CD8-positive, alpha-beta memory T cell (primary cell): ENCODE data around the gene GRM4. TPM values are rescaled to one million over a fixed set of nuclear protein-coding genes. Genes with fewer than 3 reads are reported as not detected.

ENCODE experiments used
- CTCF ChIA-PET: fragments of 350-600 bp; sonication (Branson Sonifier 250); formaldehyde crosslinking; loops from one replicate; lab custom pipeline; 2021; ENCODE audit warnings: antibody characterized with exemption; lab: Charles Lee
- POLR2A ChIA-PET: fragments of 350-600 bp; sonication (Branson Sonifier 250); formaldehyde crosslinking; loops from one replicate; lab custom pipeline; 2021; ENCODE audit warnings: antibody characterized with exemption; lab: Charles Lee
- DNase-seq, 5 donors: peaks; one replicate each; pipeline versions ENCODE4 v3.0.0 to v3.0.0-alpha.2; 2020 to 2022; ENCODE audit warnings: mixed read lengths in 1 of 5
- H3K27ac ChIP-seq: one replicate; pipeline ENCODE4 v1.7.0; 2013; ENCODE audit warnings: low read depth, mild to moderate bottlenecking, low read length, moderate library complexity
- H3K27me3 ChIP-seq: 2 replicates; pipeline ENCODE4 v1.7.0; 2013; ENCODE audit warnings: low read length, mild to moderate bottlenecking; ENCODE audit not compliant: insufficient read depth, poor library complexity, severe bottlenecking
- H3K36me3 ChIP-seq: 2 replicates; pipeline ENCODE4 v1.7.0; 2013; ENCODE audit warnings: mild to moderate bottlenecking, low read length, moderate library complexity; ENCODE audit not compliant: insufficient read depth
- H3K4me1 ChIP-seq: 2 replicates; pipeline ENCODE4 v1.7.0; 2013; ENCODE audit warnings: mild to moderate bottlenecking, low read length, moderate library complexity; ENCODE audit not compliant: insufficient read depth
- H3K4me3 ChIP-seq: 2 replicates; pipeline ENCODE4 v1.7.0; 2013; ENCODE audit warnings: mild to moderate bottlenecking, low read length
- H3K9me3 ChIP-seq: 2 replicates; pipeline ENCODE4 v1.7.0; 2013; ENCODE audit warnings: mild to moderate bottlenecking, low read length
- H3K27ac Mint-ChIP-seq, 8 donors: one replicate each; pipeline ENCODE4 v1.8.0; 2020 to 2021; ENCODE audit warnings: mixed read lengths in 8 of 8, mild to moderate bottlenecking in 6 of 8, inconsistent platforms in 3 of 8, moderate library complexity in 3 of 8
- H3K27me3 Mint-ChIP-seq, 2 donors: one replicate each; pipeline ENCODE4 v1.8.0; 2020 to 2021; ENCODE audit warnings: mixed read lengths in 2 of 2, mild to moderate bottlenecking in 1 of 2, moderate library complexity in 1 of 2
- H3K36me3 Mint-ChIP-seq, 3 donors: one replicate each; pipeline ENCODE4 v1.8.0; 2020 to 2021; ENCODE audit warnings: mixed read lengths in 3 of 3, inconsistent platforms in 1 of 3, mild to moderate bottlenecking in 1 of 3
- H3K4me1 Mint-ChIP-seq, 3 donors: one replicate each; pipeline ENCODE4 v1.8.0; 2020 to 2021; ENCODE audit warnings: mixed read lengths in 3 of 3, inconsistent platforms in 1 of 3, mild to moderate bottlenecking in 1 of 3
- H3K4me3 Mint-ChIP-seq, 7 donors: one replicate each; pipeline ENCODE4 v1.8.0; 2020 to 2021; ENCODE audit warnings: mixed read lengths in 7 of 7, mild to moderate bottlenecking in 6 of 7, moderate library complexity in 4 of 7, inconsistent platforms in 2 of 7
- H3K9me3 Mint-ChIP-seq, 5 donors: one replicate each; pipeline ENCODE4 v1.8.0; 2020 to 2022; ENCODE audit warnings: mixed read lengths in 5 of 5, mild to moderate bottlenecking in 3 of 5, moderate library complexity in 2 of 5, inconsistent platforms in 1 of 5
- polyA plus RNA-seq: library from polyadenylated mRNA; unstranded; fragments of 300-500 nt; fragmentation: Illumina TruSeq; gene quantifications from one replicate; pipeline ENCODE4 v1.2.3, GENCODE V29; 2021
- total RNA-seq, 2 experiments: library from RNA; stranded (reverse); gene quantifications; one replicate each; pipeline ENCODE4 v1.2.3, GENCODE V29; 2021

The GRM4 gene
- total and polyA plus RNA-seq, 3 experiments from 2014 or later, result 0.03 TPM; not detected in 2

DNA sequence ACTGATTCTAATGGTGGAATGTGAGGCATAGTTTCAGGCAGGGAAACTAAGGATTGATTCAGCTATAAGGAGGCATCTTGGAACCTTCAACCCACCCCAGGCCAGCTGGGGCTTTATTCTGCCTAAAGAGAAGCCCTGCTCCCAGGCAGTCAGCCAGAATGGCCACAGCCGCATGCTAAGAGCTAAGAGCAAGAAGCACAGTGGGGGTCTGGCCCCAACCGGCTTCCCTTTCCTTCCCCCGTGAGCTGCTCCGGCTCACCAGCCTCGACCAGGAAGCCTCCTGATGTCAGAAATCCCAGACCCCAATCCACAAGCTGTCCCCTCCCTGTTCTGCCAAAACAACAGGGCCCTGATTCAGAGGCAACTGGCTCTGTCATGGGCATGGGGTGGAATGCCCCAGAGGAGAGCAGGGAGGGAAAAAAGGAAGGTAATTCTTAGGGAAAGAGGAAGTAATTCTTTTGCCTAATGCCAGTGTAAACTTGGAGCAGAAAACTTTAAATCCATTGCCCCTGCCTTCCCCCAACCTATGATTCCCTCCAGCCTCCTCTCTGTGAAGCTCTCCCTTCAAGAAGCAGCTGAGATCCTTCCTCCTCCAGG, 6.9 kb downstream of the GRM4 start:
- H3K4me3 Mint-ChIP-seq, result no peak overlapping the region
- Histone ChIP-seq H3K27ac (no peak overlapping the region), H3K36me3 (no peaks in the 10 kb centered on the region), H3K4me1 (peaks cover 16% of the 10 kb centered on the region), H3K9me3 (no peaks in the 10 kb centered on the region), H3K4me3 (no peak overlapping the region), H3K27me3 (peaks cover 54% of the 10 kb centered on the region)
- H3K9me3 Mint-ChIP-seq, result no peaks in the 10 kb centered on the region
- H3K27ac Mint-ChIP-seq, result no peak overlapping the region
- DNase-seq, result no peak
- H3K27me3 Mint-ChIP-seq, result peaks cover 62 to 83% of the 10 kb centered on the region in 2 donors
- peaks cover 4 to 14% (median 6%) of the 10 kb centered on the region in 3 donors for H3K4me1 Mint-ChIP-seq
- ChIA-PET POLR2A (no interaction called here), CTCF (no interaction called here)
- H3K36me3 Mint-ChIP-seq, result no peaks in the 10 kb centered on the region

DNA sequence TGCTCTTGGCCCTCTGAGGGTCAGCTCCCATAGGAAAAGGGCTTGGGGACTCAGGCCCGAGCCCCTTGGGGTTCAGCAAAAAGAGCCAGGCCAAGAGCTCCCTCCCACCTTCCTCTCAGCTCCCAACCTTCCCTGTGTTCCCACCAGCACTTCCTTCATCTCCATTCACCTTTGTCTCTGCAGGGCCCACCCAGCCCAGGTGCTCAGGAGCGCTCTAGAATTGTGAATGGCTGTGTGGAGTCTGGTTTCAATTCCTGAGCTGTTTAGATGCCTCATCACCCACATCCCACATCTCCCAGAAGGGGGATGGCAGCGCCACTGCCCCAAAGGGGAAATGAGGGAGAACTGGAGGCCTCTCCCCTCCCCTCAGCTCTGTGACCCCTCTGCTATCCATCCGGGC, 7.7 kb downstream of the GRM4 start:
- peaks cover 8% of the 10 kb centered on the region for H3K4me1 ChIP-seq

DNA sequence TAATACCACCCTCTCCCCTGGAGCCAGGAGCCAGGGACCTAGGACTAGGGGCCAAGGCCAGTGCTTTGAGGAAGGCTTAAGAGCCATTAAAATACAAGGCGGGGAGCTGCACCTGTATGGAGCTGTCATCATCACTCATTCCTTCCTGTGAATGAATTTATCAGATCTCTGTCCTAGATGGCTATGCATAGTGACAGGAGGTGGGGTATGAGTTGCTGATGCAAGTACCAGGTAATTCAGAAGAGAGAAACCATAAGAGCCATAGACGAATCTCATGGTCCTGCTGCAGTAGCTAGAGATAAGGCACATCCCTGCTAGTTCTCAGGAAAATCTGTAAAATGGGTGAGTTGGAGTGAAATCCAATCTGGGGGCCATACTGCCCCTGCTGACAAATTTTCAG, 10.3 kb downstream of the GRM4 start:
- Histone ChIP-seq H3K9me3 (no peaks in the 10 kb centered on the region), H3K4me1 (no peaks in the 10 kb centered on the region), H3K36me3 (no peaks in the 10 kb centered on the region), H3K4me3 (no peak overlapping the region), H3K27ac (no peak overlapping the region), H3K27me3 (peaks cover 20% of the 10 kb centered on the region)
- Mint-ChIP-seq H3K4me1 (peaks cover 0 to 2% (median 0%) of the 10 kb centered on the region in 3 donors), H3K9me3 (no peaks in the 10 kb centered on the region), H3K27me3 (peaks cover 54 to 85% of the 10 kb centered on the region in 2 donors), H3K36me3 (peaks cover 0 to 3% (median 0%) of the 10 kb centered on the region in 3 donors), H3K27ac (no peak overlapping the region), H3K4me3 (no peak overlapping the region)
- ChIA-PET CTCF (interaction anchor here (0.8 to 1.1 kb wide), 2 partner anchors 8 to 9 kb away, joined by 3 read pairs; no protein-coding TSS in a partner anchor), POLR2A (no interaction called here)
- no peak for DNase-seq

More for the DNA sequence above, 7.7 kb downstream of the GRM4 start:
- Histone ChIP-seq H3K36me3 (no peaks in the 10 kb centered on the region), H3K27me3 (peaks cover 46% of the 10 kb centered on the region), H3K27ac (no peak overlapping the region), H3K4me3 (no peak overlapping the region), H3K9me3 (no peaks in the 10 kb centered on the region)
- H3K9me3 Mint-ChIP-seq, result no peaks in the 10 kb centered on the region
- no peaks in the 10 kb centered on the region for H3K36me3 Mint-ChIP-seq
- ChIA-PET CTCF (interaction anchor here (0.7 kb wide), 1 partner anchor 25 kb away, joined by 3 read pairs; no protein-coding TSS in a partner anchor), POLR2A (no interaction called here)
- peaks cover 60 to 88% of the 10 kb centered on the region in 2 donors for H3K27me3 Mint-ChIP-seq
- H3K4me3 Mint-ChIP-seq, result no peak overlapping the region
- no peak for DNase-seq
- no peak overlapping the region for H3K27ac Mint-ChIP-seq
- peaks cover 3 to 8% (median 4%) of the 10 kb centered on the region in 3 donors for H3K4me1 Mint-ChIP-seq

DNA sequence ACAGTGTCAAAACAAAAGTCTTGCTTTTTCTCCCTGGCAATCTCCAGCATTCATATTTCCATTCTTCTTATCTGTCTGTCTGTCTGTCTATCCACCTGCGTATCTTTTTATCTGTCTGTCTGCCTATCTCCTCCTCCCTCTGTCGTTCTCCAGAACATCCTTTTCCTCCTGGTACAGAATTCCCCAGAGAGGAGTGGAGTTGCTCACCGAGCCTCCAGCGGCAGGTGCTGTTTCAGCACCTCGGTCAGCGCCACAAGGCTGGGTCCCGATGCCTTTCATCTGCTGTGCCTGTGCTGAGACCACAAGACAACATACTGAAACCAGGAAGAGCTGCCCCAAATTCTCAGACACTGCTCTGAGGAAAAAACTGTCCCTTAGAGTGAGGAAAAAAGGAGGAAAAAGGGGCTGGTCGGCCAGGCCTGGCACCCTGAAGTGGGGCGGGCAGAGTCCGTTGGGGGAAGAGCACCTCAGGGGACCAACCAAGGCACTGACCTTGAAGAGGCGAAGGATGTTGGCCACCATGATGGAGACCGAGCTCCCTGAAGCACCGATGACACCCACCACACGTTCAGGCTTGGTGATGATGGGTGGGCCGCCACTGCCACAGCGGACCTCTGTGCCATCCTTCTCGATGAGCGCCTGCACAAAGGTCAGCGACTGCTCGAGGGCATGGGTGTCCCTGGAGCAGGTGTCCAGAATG, 13.3 kb downstream of the GRM4 start:
- Histone ChIP-seq H3K27ac (no peak overlapping the region), H3K4me3 (no peak overlapping the region), H3K9me3 (no peaks in the 10 kb centered on the region), H3K36me3 (no peaks in the 10 kb centered on the region), H3K27me3 (peaks cover 4% of the 10 kb centered on the region), H3K4me1 (no peaks in the 10 kb centered on the region)
- H3K4me1 Mint-ChIP-seq, result peaks cover 0 to 2% (median 0%) of the 10 kb centered on the region in 3 donors
- H3K27me3 Mint-ChIP-seq, result peaks cover 38 to 66% of the 10 kb centered on the region in 2 donors
- ChIA-PET POLR2A (no interaction called here), CTCF (no interaction called here)
- peaks cover 0 to 3% (median 0%) of the 10 kb centered on the region in 3 donors for H3K36me3 Mint-ChIP-seq
- DNase-seq, result peak in 2 of 5 donors; percentile 12 to 31
- H3K4me3 Mint-ChIP-seq, result no peak overlapping the region
- no peak overlapping the region for H3K27ac Mint-ChIP-seq
- no peaks in the 10 kb centered on the region for H3K9me3 Mint-ChIP-seq

DNA sequence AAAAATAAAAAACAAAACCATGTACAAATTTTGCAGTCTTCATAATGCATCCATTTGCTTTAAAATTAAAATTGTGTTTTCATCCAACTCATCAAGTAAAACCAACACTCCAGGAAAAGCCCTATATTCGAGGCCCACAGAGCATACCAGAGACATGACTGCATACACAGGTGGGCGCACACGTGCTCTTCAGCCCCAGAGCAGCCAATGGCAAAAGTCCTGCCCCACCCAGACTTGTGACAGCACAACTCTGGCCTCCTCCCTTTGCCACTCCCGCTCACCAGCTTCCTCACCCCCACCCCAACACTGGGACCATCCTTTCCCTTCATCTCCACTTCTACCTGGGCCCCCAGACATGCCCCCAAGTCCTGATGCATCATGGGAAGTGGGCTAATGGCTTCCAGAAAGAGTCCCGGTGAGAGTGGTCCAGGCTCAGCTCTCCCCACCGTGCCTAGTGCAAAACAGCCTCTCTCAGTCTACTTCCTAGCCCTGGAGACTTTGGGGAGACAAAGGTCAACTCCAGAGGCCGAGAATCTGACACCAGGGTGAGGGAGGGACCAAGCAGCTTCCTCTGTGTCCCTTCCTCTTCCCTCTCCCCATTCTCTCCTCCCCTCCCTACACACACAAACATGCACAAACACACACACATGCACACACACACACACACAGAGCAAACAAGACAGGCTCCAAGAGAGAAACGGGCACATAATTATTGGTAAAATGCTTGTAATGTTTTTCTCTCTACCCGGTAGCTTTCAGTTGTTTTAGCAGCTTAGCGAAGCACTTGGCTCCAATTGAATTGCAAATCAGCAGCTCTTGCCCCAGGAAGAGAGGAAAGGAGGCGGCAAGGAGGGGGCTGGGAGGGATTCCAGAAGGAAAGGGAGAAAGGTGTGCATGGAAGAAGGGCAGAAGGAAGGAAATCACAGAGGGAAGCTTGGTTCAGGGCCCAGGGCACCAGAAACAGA, 14.3 kb downstream of the GRM4 start:
- no peaks in the 10 kb centered on the region for H3K9me3 ChIP-seq
- H3K36me3 ChIP-seq, result no peaks in the 10 kb centered on the region
- H3K27me3 ChIP-seq, result peaks cover 4% of the 10 kb centered on the region
- DNase-seq, result no peak
- H3K4me1 Mint-ChIP-seq, result peaks cover 0 to 2% (median 0%) of the 10 kb centered on the region in 3 donors
- H3K9me3 Mint-ChIP-seq, result no peaks in the 10 kb centered on the region
- ChIA-PET POLR2A (no interaction called here), CTCF (no interaction called here)
- H3K27ac ChIP-seq, result no peak overlapping the region
- H3K27ac Mint-ChIP-seq, result no peak overlapping the region
- H3K4me3 Mint-ChIP-seq, result no peak overlapping the region
- no peak overlapping the region for H3K4me3 ChIP-seq
- H3K36me3 Mint-ChIP-seq, result peaks cover 0 to 3% (median 0%) of the 10 kb centered on the region in 3 donors
- peaks cover 33 to 65% of the 10 kb centered on the region in 2 donors for H3K27me3 Mint-ChIP-seq
- no peaks in the 10 kb centered on the region for H3K4me1 ChIP-seq

DNA sequence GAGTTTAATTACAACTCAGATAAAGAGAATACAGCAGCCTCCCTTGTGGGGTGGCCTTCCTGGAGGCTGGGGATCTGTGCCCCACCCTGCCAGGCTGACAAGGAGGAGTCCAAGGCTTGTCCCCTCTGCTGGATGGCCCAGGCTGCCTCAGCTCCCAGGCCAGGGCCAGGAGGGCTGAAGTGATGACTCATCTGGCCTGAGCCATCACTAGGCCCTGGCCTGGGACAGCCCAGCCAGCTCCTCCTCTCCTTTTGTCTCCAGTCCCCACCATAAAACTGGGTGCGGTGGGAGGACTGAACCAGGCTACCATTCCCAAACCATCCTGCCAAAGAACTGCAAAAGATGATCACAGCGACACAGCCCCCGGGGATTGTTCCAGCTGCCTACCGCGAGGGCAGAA, 15.0 kb downstream of the GRM4 start:
- Histone ChIP-seq H3K27ac (no peak overlapping the region), H3K4me1 (no peaks in the 10 kb centered on the region), H3K9me3 (no peaks in the 10 kb centered on the region), H3K27me3 (peaks cover 4% of the 10 kb centered on the region), H3K36me3 (no peaks in the 10 kb centered on the region), H3K4me3 (no peak overlapping the region)
- CTCF ChIA-PET, result no interaction called here
- Mint-ChIP-seq H3K27ac (no peak overlapping the region), H3K27me3 (peaks cover 33 to 60% of the 10 kb centered on the region in 2 donors), H3K4me1 (peaks cover 0 to 2% (median 0%) of the 10 kb centered on the region in 3 donors), H3K9me3 (no peaks in the 10 kb centered on the region), H3K36me3 (peaks cover 0 to 3% (median 0%) of the 10 kb centered on the region in 3 donors), H3K4me3 (no peak overlapping the region)
- DNase-seq, result no peak
- POLR2A ChIA-PET, result no interaction called here

DNA sequence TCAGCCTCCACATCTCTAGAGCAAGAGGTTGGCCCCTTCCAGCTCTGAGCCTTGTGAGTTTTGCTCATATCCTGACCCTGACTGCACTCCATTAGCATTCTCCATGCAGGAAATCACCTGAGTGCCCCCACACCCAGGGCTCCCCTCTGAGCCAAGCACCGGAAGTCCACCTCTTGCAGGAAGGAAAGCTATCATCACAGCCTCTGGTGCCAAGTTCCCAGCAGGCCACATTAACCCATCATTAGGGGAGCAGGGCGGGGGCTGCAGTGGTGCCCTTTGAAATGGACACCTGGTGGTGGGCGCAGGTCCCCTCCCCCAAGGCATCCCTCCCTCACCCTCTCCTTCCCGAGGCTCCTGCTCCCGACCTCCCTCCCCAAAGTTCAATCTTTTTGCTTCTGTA, 16.1 kb downstream of the GRM4 start:
- no peak overlapping the region for H3K27ac ChIP-seq
- H3K9me3 Mint-ChIP-seq, result no peaks in the 10 kb centered on the region
- no peak for DNase-seq
- H3K27ac Mint-ChIP-seq, result no peak overlapping the region
- H3K4me1 ChIP-seq, result no peaks in the 10 kb centered on the region
- ChIA-PET CTCF (no interaction called here), POLR2A (no interaction called here)
- H3K4me1 Mint-ChIP-seq, result peaks cover 0 to 2% (median 0%) of the 10 kb centered on the region in 3 donors
- no peak overlapping the region for H3K4me3 Mint-ChIP-seq
- H3K4me3 ChIP-seq, result no peak overlapping the region
- H3K9me3 ChIP-seq, result no peaks in the 10 kb centered on the region
- peaks cover 27 to 53% of the 10 kb centered on the region in 2 donors for H3K27me3 Mint-ChIP-seq
- no peaks in the 10 kb centered on the region for H3K36me3 ChIP-seq
- no peaks in the 10 kb centered on the region for H3K27me3 ChIP-seq
- H3K36me3 Mint-ChIP-seq, result peaks cover 0 to 3% (median 0%) of the 10 kb centered on the region in 3 donors
